Liver (tissue), 9 donors: ENCODE results near the gene GADD45B. TPM values are rescaled to one million over a fixed set of nuclear protein-coding genes. Genes with fewer than 3 reads are reported as not detected.

ENCODE experiments used
- DNase-seq: peaks from one replicate; pipeline ENCODE4 v3.0.0-alpha.2; 2017; ENCODE audit warnings: low spot score
- H3K27ac ChIP-seq, 2 donors: one replicate each; pipeline ENCODE4 v1.7.0; 2013; ENCODE audit warnings: inconsistent platforms in 2 of 2, low read length in 2 of 2, control low read depth in 1 of 2, low read depth in 1 of 2, mild to moderate bottlenecking in 1 of 2
- H3K27me3 ChIP-seq, 4 donors: one replicate each; pipeline versions ENCODE4 v1.6.1 to v1.7.0; 2013; ENCODE audit warnings: low read length in 3 of 4, inconsistent platforms in 1 of 4, mild to moderate bottlenecking in 1 of 4, moderate library complexity in 1 of 4; ENCODE audit not compliant: control insufficient read depth in 4 of 4, insufficient read depth in 4 of 4
- H3K36me3 ChIP-seq, 4 donors: one replicate each; pipeline versions ENCODE4 v1.6.1 to v1.7.0; 2013; ENCODE audit warnings: low read length in 3 of 4, mild to moderate bottlenecking in 3 of 4, low read depth in 1 of 4, moderate library complexity in 1 of 4; ENCODE audit not compliant: control insufficient read depth in 4 of 4, insufficient read depth in 3 of 4
- H3K4me1 ChIP-seq, 4 donors: one replicate each; pipeline versions ENCODE4 v1.6.1 to v1.7.0; 2013; ENCODE audit warnings: low read length in 3 of 4, mild to moderate bottlenecking in 3 of 4, moderate library complexity in 1 of 4; ENCODE audit not compliant: control insufficient read depth in 4 of 4, insufficient read depth in 4 of 4
- H3K4me3 ChIP-seq, 3 donors: one replicate each; pipeline versions ENCODE4 v1.6.1 to v1.7.0; 2013; ENCODE audit warnings: low read length in 3 of 3, control low read depth in 1 of 3, low read depth in 1 of 3, mild to moderate bottlenecking in 1 of 3
- H3K9ac ChIP-seq, 2 donors: one replicate each; pipeline ENCODE4 v1.7.0; 2013; ENCODE audit warnings: low read length in 2 of 2, mild to moderate bottlenecking in 2 of 2, moderate library complexity in 2 of 2, control low read depth in 1 of 2, low read depth in 1 of 2
- H3K9me3 ChIP-seq, 4 donors: one replicate each; pipeline versions ENCODE4 v1.6.1 to v1.7.0; 2013; ENCODE audit warnings: low read length in 3 of 4; ENCODE audit not compliant: control insufficient read depth in 4 of 4
- ATF3 ChIP-seq: IDR thresholded peaks from 2 replicates; pipeline ENCODE4 v1.6.1; 2016; ENCODE audit warnings: antibody characterized with exemption
- CTCF ChIP-seq: fragments of 150-350 bp; IDR thresholded peaks from 2 replicates; pipeline ENCODE4 v1.5.1; 2017; ENCODE audit warnings: improper control_type of control experiment, low read depth, low read length; ENCODE audit not compliant: missing input control
- EGR1 ChIP-seq, 2 donors: IDR thresholded peaks; 2 replicates each; pipeline ENCODE4 v1.6.1; 2016 to 2018; ENCODE audit warnings: antibody characterized with exemption in 2 of 2, low read depth in 2 of 2
- FOXA1 ChIP-seq: IDR thresholded peaks from 2 replicates; pipeline ENCODE4 v1.6.1; 2016; ENCODE audit warnings: antibody characterized with exemption
- FOXA2 ChIP-seq: IDR thresholded peaks from 2 replicates; pipeline ENCODE4 v1.6.1; 2016; ENCODE audit warnings: antibody characterized with exemption
- GABPA ChIP-seq, 2 donors: IDR thresholded peaks in 1 of 2; conservative IDR thresholded peaks in 1 of 2; 2 replicates each; pipeline ENCODE4 v1.6.1; 2016; ENCODE audit warnings: antibody characterized with exemption in 2 of 2, mild to moderate bottlenecking in 1 of 2, moderate library complexity in 1 of 2
- HNF4A ChIP-seq, 2 donors: conservative IDR thresholded peaks; 2 replicates each; pipeline ENCODE4 v1.6.1; 2016; ENCODE audit warnings: antibody characterized with exemption in 2 of 2, mild to moderate bottlenecking in 2 of 2
- HNF4G ChIP-seq: IDR thresholded peaks from 2 replicates; pipeline ENCODE4 v1.6.1; 2016; ENCODE audit warnings: antibody characterized with exemption
- JUND ChIP-seq, 2 donors: IDR thresholded peaks; 2 replicates each; pipeline ENCODE4 v1.6.1; 2016; ENCODE audit warnings: antibody characterized with exemption in 2 of 2
- MAX ChIP-seq: IDR thresholded peaks from 2 replicates; pipeline ENCODE4 v1.6.1; 2016; ENCODE audit warnings: antibody characterized with exemption
- NR2F2 ChIP-seq: IDR thresholded peaks from 2 replicates; pipeline ENCODE4 v1.6.1; 2016; ENCODE audit warnings: antibody characterized with exemption
- RAD21 ChIP-seq, 2 donors: IDR thresholded peaks; 2 replicates each; pipeline ENCODE4 v1.6.1; 2016; ENCODE audit warnings: antibody characterized with exemption in 2 of 2, mild to moderate bottlenecking in 2 of 2
- RXRA ChIP-seq, 2 donors: IDR thresholded peaks; 2 replicates each; pipeline ENCODE4 v1.6.1; 2017 to 2018; ENCODE audit warnings: antibody characterized with exemption in 2 of 2, mild to moderate bottlenecking in 1 of 2
- SP1 ChIP-seq: IDR thresholded peaks from 2 replicates; pipeline ENCODE4 v1.6.1; 2018; ENCODE audit warnings: antibody characterized with exemption, mild to moderate bottlenecking
- TAF1 ChIP-seq: conservative IDR thresholded peaks from 2 replicates; pipeline ENCODE4 v1.6.1; 2016; ENCODE audit warnings: antibody characterized with exemption, mild to moderate bottlenecking
- YY1 ChIP-seq: IDR thresholded peaks from 2 replicates; pipeline ENCODE4 v1.6.1; 2016; ENCODE audit warnings: antibody characterized with exemption, mild to moderate bottlenecking
- WGBS: extraction: QIAGEN DNeasy Blood & Tissue Kit; methylation state at CpG from one replicate; pipeline ENCODE4 v1.1.7; 2013; 5-methylcytosine and 5-hydroxymethylcytosine counted together
- polyA plus RNA-seq, 2 donors: library from polyadenylated mRNA; stranded (reverse) in 1 of 2; unstranded in 1 of 2; fragments of 200-250 nt in 1 of 2; fragments of >200 nt in 1 of 2; fragmentation: Nextera tagmentation in 1 of 2; extraction: Ambion mirVana in 1 of 2; gene quantifications; one replicate each; pipeline versions ENCODE4 v1.2.1 to v1.2.3, GENCODE V29; 2013 to 2015
- total RNA-seq, 2 donors: library from RNA; depleted of rRNA; stranded (reverse); fragments of >200 nt; gene quantifications; one replicate each; pipeline ENCODE4 v1.2.3, GENCODE V29; 2014
- TF ChIP-seq, protein P1 (sequence below): IDR thresholded peaks from 2 replicates; pipeline ENCODE4 v1.6.1; 2016; ENCODE audit warnings: antibody characterized with exemption
- TF ChIP-seq, protein P2 (sequence below): IDR thresholded peaks from 2 replicates; pipeline ENCODE4 v1.6.1; 2016; ENCODE audit warnings: antibody characterized with exemption, mild to moderate bottlenecking
- donor health status: healthy.
- donor health status: healthy.
- donor health status: healthy.
- donor health status: healthy.
- donor health status: healthy.

The GADD45B gene
- total and polyA plus RNA-seq, 4 donors, result 11.6 to 86.3 (median 82.4) TPM

DNA sequence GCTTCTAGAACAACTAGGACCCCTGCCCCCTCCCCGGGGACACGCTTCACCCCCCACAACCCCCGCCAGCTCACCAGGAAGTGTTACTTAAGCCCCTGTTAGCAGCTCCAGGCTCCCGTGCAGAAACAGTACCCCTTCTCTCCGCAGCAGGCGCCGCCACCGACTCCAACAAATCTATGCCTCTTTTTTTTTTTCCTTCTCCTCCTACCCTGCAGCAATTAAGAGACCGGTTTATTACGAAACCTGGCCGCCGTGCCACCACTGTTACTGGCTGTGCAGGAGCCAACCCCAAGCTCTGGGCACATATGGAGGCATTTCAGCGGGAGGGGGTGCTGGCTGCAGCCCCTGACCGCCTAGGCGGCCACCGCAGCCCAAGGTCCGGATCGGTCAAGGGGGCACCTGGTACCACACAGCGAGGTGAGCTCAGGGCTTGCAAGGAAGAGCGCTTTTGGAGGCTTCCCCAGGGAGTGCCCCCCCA lies 2.4 kb downstream of the GADD45B start:
- Histone ChIP-seq H3K9me3 (no peaks in the 10 kb centered on the region), H3K27me3 (no peaks in the 10 kb centered on the region), H3K36me3 (peaks cover 4 to 7% (median 6%) of the 10 kb centered on the region in 4 donors), H3K9ac (peak overlapping the region; percentile 74 to 97), H3K27ac (peak overlapping the region; percentile 91 to 94), H3K4me1 (peaks cover 0 to 9% (median 7%) of the 10 kb centered on the region in 4 donors), H3K4me3 (peak overlapping the region; percentile 81 to 99 (median 89))
- DNase-seq, result no peak
- 2% methylated on average over 20 of the region's 20 CpGs for WGBS
- peak in 1 of 2 donors; percentile 58 for TF ChIP-seq RXRA (IDR thresholded peaks at IDR 0.05)
- peak in 1 of 2 donors; percentile 33 for TF ChIP-seq RAD21 (IDR thresholded peaks at IDR 0.05)
- TF ChIP-seq, protein P1, sequence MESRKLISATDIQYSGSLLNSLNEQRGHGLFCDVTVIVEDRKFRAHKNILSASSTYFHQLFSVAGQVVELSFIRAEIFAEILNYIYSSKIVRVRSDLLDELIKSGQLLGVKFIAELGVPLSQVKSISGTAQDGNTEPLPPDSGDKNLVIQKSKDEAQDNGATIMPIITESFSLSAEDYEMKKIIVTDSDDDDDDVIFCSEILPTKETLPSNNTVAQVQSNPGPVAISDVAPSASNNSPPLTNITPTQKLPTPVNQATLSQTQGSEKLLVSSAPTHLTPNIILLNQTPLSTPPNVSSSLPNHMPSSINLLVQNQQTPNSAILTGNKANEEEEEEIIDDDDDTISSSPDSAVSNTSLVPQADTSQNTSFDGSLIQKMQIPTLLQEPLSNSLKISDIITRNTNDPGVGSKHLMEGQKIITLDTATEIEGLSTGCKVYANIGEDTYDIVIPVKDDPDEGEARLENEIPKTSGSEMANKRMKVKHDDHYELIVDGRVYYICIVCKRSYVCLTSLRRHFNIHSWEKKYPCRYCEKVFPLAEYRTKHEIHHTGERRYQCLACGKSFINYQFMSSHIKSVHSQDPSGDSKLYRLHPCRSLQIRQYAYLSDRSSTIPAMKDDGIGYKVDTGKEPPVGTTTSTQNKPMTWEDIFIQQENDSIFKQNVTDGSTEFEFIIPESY, result peak; percentile 42
- TF ChIP-seq FOXA1, result no peak
- TF ChIP-seq FOXA2, result no peak
- TF ChIP-seq ATF3, result no peak
- peak; percentile 16 for TF ChIP-seq YY1
- TF ChIP-seq HNF4G, result no peak
- TF ChIP-seq MAX, result no peak
- TF ChIP-seq NR2F2, result no peak
- TF ChIP-seq EGR1 (IDR thresholded peaks at IDR 0.05; ENCODE audit: low read depth in 2 of 2), result no peak
- no peak for TF ChIP-seq JUND (IDR thresholded peaks at IDR 0.05)
- TF ChIP-seq SP1, result no peak
- TF ChIP-seq CTCF, result peak; percentile 17
- no peak for TF ChIP-seq GABPA (IDR thresholded peaks at IDR 0.05 in 1 of 2, conservative IDR thresholded peaks at IDR 0.05 in 1 of 2)
- TF ChIP-seq, protein P2, sequence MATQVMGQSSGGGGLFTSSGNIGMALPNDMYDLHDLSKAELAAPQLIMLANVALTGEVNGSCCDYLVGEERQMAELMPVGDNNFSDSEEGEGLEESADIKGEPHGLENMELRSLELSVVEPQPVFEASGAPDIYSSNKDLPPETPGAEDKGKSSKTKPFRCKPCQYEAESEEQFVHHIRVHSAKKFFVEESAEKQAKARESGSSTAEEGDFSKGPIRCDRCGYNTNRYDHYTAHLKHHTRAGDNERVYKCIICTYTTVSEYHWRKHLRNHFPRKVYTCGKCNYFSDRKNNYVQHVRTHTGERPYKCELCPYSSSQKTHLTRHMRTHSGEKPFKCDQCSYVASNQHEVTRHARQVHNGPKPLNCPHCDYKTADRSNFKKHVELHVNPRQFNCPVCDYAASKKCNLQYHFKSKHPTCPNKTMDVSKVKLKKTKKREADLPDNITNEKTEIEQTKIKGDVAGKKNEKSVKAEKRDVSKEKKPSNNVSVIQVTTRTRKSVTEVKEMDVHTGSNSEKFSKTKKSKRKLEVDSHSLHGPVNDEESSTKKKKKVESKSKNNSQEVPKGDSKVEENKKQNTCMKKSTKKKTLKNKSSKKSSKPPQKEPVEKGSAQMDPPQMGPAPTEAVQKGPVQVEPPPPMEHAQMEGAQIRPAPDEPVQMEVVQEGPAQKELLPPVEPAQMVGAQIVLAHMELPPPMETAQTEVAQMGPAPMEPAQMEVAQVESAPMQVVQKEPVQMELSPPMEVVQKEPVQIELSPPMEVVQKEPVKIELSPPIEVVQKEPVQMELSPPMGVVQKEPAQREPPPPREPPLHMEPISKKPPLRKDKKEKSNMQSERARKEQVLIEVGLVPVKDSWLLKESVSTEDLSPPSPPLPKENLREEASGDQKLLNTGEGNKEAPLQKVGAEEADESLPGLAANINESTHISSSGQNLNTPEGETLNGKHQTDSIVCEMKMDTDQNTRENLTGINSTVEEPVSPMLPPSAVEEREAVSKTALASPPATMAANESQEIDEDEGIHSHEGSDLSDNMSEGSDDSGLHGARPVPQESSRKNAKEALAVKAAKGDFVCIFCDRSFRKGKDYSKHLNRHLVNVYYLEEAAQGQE, result no peak
- TF ChIP-seq HNF4A (conservative IDR thresholded peaks at IDR 0.05), result peak in 1 of 2 donors; percentile 66
- TF ChIP-seq TAF1, result no peak
